ENCODE measurements around the gene RBM20. TPM values are rescaled to one million over a fixed set of nuclear protein-coding genes. Genes with fewer than 3 reads are reported as not detected.

Gene RBM20
- total RNA-seq, 1 experiment from 2014 or later, result 0.11 TPM

GRCh38 chr10:110870823-110871297 lies 226.7 kb downstream of the RBM20 start:
- Histone ChIP-seq H3K4me3 (peak overlapping the region; percentile 80; the same call in 1 of the 2 replicates), H3K9me2 (ENCODE audit: insufficient read depth) (no peaks in the 10 kb centered on the region), H3K4me1 (replicated peaks; ENCODE audit: insufficient read depth) (peaks cover 19% of the 10 kb centered on the region), H4K20me1 (ENCODE audit: insufficient read depth) (no peaks in the 10 kb centered on the region), H3K36me3 (ENCODE audit: low read depth) (no peaks in the 10 kb centered on the region), H2AFZ (peak overlapping the region; percentile 89), H3K79me2 (ENCODE audit: low read depth) (peaks cover 21% of the 10 kb centered on the region), H3F3A (ENCODE audit: insufficient read depth, low read depth) (peaks cover 3% of the 10 kb centered on the region; the same call in 1 of the 2 replicates), H3K9me3 (ENCODE audit: insufficient read depth, low read depth) (no peaks in the 10 kb centered on the region), H3K4me2 (peak overlapping the region; percentile 92), H3K27ac (no peak overlapping the region), H3K27me3 (ENCODE audit: insufficient read depth, low read depth) (no peaks in the 10 kb centered on the region)
- TF ChIP-seq EZH2 (IDR thresholded peaks at IDR 0.05; ENCODE audit: low read depth), result no peak
- TF ChIP-seq CTCF (conservative IDR thresholded peaks at IDR 0.05), result no peak
- POLR2A ChIA-PET (ENCODE audit: unreplicated experiment), result no interaction called here
- BruUV-seq (replicated peaks), result no TSS peak
- CTCF ChIA-PET, result no interaction called here
- intact Hi-C loops (cut with micrococcal nuclease; ENCODE audit: unreplicated experiment), result loop anchor here (5.0 kb wide), 2 partner anchors 54 to 119 kb away; no protein-coding TSS in a partner anchor
- no peak for DNase-seq

DNA sequence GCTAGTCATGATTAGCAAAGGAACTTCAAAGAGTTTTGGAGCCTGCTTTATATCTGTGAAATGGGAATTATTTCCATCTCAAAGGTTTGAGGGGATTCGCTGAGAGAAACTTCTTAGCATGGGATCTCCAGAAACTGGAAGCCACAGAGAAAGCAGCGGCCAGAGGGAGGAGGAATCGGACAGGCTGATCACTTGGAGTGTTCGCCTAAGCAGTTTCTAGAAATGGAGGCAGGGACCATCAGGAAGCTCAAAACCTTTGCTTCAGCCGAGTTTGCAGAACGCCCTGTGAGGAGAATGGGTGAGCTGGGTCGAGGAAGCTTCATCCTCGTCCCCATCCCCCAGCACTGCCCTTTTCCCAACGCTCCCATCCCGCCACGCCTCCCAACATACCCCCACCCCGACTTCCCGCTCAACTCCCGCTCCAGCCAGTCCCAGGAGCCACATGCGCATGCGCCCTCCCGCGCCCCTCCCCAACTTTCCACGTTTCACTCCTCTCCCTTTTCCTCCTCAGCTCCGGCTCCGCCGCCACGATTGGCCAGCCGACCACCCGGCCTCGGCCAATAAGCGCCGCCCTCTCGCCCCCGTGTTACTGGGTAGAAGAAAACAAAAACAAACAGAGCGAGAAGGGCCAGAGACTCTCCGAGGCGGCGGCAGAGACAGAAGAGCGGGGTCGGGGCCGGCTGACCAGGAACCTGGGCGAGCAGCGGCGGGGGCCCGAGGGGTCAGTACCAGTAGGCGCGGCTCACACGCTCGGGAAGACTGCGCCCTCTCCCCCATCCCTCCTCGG lies 227.4 kb downstream of the RBM20 start, which contains the start of gene PDCD4:
Gene PDCD4 (plus strand): TSS at position 631 of the 787 bp plus-strand sequence. CDS start 4,100 bp downstream, outside the sequence.
- POLR2A ChIA-PET (ENCODE audit: unreplicated experiment), result interaction anchor here (0.6 to 0.8 kb wide), 3 partner anchors 13 to 707 kb away, joined by 3 to 7 read pairs (median 3); no protein-coding TSS in a partner anchor
- Histone ChIP-seq H3K27me3 (ENCODE audit: insufficient read depth, low read depth) (no peaks in the 10 kb centered on the region), H3K4me1 (replicated peaks; ENCODE audit: insufficient read depth) (peaks cover 14% of the 10 kb centered on the region), H3K36me3 (ENCODE audit: low read depth) (no peaks in the 10 kb centered on the region), H3K27ac (peak within 1 kb of the TSS; percentile 19; the same call in 1 of the 2 replicates), H3F3A (ENCODE audit: insufficient read depth, low read depth) (no peaks in the 10 kb centered on the region), H3K79me2 (ENCODE audit: low read depth) (peaks cover 21% of the 10 kb centered on the region), H3K9me2 (ENCODE audit: insufficient read depth) (no peaks in the 10 kb centered on the region), H2AFZ (peak within 1 kb of the TSS; percentile 89), H4K20me1 (ENCODE audit: insufficient read depth) (no peaks in the 10 kb centered on the region), H3K4me2 (peak within 1 kb of the TSS; percentile 92), H3K4me3 (peak within 1 kb of the TSS; percentile 80), H3K9me3 (ENCODE audit: insufficient read depth, low read depth) (no peaks in the 10 kb centered on the region)
- peak; percentile 82 to 95 for DNase-seq
- TF ChIP-seq CTCF (conservative IDR thresholded peaks at IDR 0.05) (no peak), EZH2 (IDR thresholded peaks at IDR 0.05; ENCODE audit: low read depth) (no peak)
- CTCF ChIA-PET, result no interaction called here
- intact Hi-C loops (cut with micrococcal nuclease; ENCODE audit: unreplicated experiment), result loop anchor here (5.0 kb wide), 2 partner anchors 54 to 119 kb away; no protein-coding TSS in a partner anchor
- BruUV-seq (replicated peaks), result TSS peak; percentile 69

GRCh38 chr10:110872145-110872983 lies 228.2 kb downstream of the RBM20 start:
- Histone ChIP-seq H3K79me2 (ENCODE audit: low read depth) (peaks cover 21% of the 10 kb centered on the region), H3K27ac (peak overlapping the region; percentile 19; the same call in 1 of the 2 replicates), H3K27me3 (ENCODE audit: insufficient read depth, low read depth) (no peaks in the 10 kb centered on the region), H3K4me3 (peak overlapping the region; percentile 80), H4K20me1 (ENCODE audit: insufficient read depth) (no peaks in the 10 kb centered on the region), H3K4me2 (peak overlapping the region; percentile 92), H3K9me2 (ENCODE audit: insufficient read depth) (no peaks in the 10 kb centered on the region), H2AFZ (peak overlapping the region; percentile 89), H3K4me1 (replicated peaks; ENCODE audit: insufficient read depth) (peaks cover 14% of the 10 kb centered on the region), H3K9me3 (ENCODE audit: insufficient read depth, low read depth) (no peaks in the 10 kb centered on the region), H3K36me3 (ENCODE audit: low read depth) (no peaks in the 10 kb centered on the region), H3F3A (ENCODE audit: insufficient read depth, low read depth) (no peaks in the 10 kb centered on the region)
- intact Hi-C loops (cut with micrococcal nuclease; ENCODE audit: unreplicated experiment), result loop anchor here (5.0 kb wide), 2 partner anchors 55 to 120 kb away; no protein-coding TSS in a partner anchor
- CTCF ChIA-PET, result interaction anchor here (0.7 kb wide), 2 partner anchors 262 to 1503 kb away, joined by 6 to 10 read pairs; no protein-coding TSS in a partner anchor
- TF ChIP-seq EZH2 (IDR thresholded peaks at IDR 0.05; ENCODE audit: low read depth), result no peak
- no peak; the same call in 1 of the 2 replicates for TF ChIP-seq CTCF (conservative IDR thresholded peaks at IDR 0.05)
- peak in 1 of 2 experiments; percentile 30 for DNase-seq
- BruUV-seq (replicated peaks), result no TSS peak
- POLR2A ChIA-PET (ENCODE audit: unreplicated experiment), result interaction anchor here (0.6 to 0.7 kb wide), 2 partner anchors 338 to 371 kb away, joined by 3 to 8 read pairs; no protein-coding TSS in a partner anchor

Measured in PC-9 (cell line).